HCT116 (cell line): Measurements from ENCODE around the gene LRRC10. TPM values are rescaled to one million over a fixed set of nuclear protein-coding genes. Genes with fewer than 3 reads are reported as not detected.

ENCODE experiments used
- ATAC-seq: fragments of 200-7000 bp; cut with Tn5 transposase; 2 replicates; pipeline ENCODE4 v1.9.1; 2020; ENCODE audit warnings: mild to moderate bottlenecking, moderate library complexity
- BruUV-seq: library from RNA; stranded (reverse); fragments of 400-500 nt; replicated peaks from 2 replicates; lab custom pipeline; 2021; lab: Mats Ljungman, UMichigan
- CTCF ChIA-PET: fragments of 300-600 bp; sonication (Branson Sonifier 250); formaldehyde crosslinking; loops from one replicate; lab custom pipeline; 2021; ENCODE audit warnings: antibody characterized with exemption; lab: Charles Lee
- POLR2A ChIA-PET: fragments of 300-600, 350-600 bp; sonication (Branson Sonifier 250); formaldehyde crosslinking; loops from one replicate; lab custom pipeline; 2021; ENCODE audit warnings: antibody characterized with exemption; lab: Charles Lee
- RAD21 ChIA-PET, 2 experiments: fragments of 300-600 bp; sonication (Branson Sonifier 250); formaldehyde crosslinking; loops; one replicate each; lab custom pipeline; 2023; ENCODE audit warnings: low total read pairs in 2 of 2; ENCODE audit not compliant: uncharacterized antibody in 2 of 2, unreplicated experiment in 2 of 2, low non-redundant PET in 1 of 2; lab: Charles Lee
- DNase-seq: peaks from one replicate; pipeline ENCODE4 v3.0.0-alpha.2; 2010; ENCODE audit warnings: low read depth, low spot score
- H2AFZ ChIP-seq: fragments of 200-600 bp; shearing (Covaris generic), sonication (generic); 2 replicates; pipeline ENCODE4 v1.6.1; 2017; ENCODE audit warnings: low read depth, mixed run types, mixed read lengths, antibody characterized with exemption, low read length; ENCODE audit not compliant: poor library complexity, severe bottlenecking
- H3K27ac ChIP-seq: 2 replicates; pipeline ENCODE4 v1.5.1; 2012; ENCODE audit warnings: low read depth, low read length
- H3K27me3 ChIP-seq: fragments of 200-600 bp; sonication (generic); 2 replicates; pipeline ENCODE4 v1.6.1; 2016; ENCODE audit warnings: mixed run types, low read length, mixed read lengths; ENCODE audit not compliant: insufficient read depth
- H3K36me3 ChIP-seq, 2 experiments: fragments of 200-500 bp in 1 of 2; fragments of 200-600 bp in 1 of 2; sonication (Bioruptor generic) in 1 of 2; sonication (generic) in 1 of 2; 2 replicates each; pipeline versions ENCODE4 v1.5.1 to v1.6.1; 2014 to 2016; ENCODE audit warnings: low read length in 2 of 2, inconsistent platforms in 1 of 2, mixed read lengths in 1 of 2, mixed run types in 1 of 2; ENCODE audit not compliant: insufficient read depth in 2 of 2, control insufficient read depth in 1 of 2
- H3K4me1 ChIP-seq, 2 experiments: fragments of 200-600 bp in 1 of 2; sonication (generic) in 1 of 2; 2 replicates each; pipeline versions ENCODE4 v1.5.1 to v1.6.1; 2012 to 2017; ENCODE audit warnings: low read length in 2 of 2, inconsistent platforms in 1 of 2, mild to moderate bottlenecking in 1 of 2, mixed read lengths in 1 of 2, mixed run types in 1 of 2, moderate library complexity in 1 of 2; ENCODE audit not compliant: insufficient read depth in 2 of 2, control insufficient read depth in 1 of 2
- H3K4me2 ChIP-seq: fragments of 200-600 bp; sonication (generic); 2 replicates; pipeline ENCODE4 v1.6.1; 2017; ENCODE audit warnings: mixed run types, low read length, mixed read lengths
- H3K4me3 ChIP-seq, 2 experiments: fragments of 200-600 bp in 1 of 2; sonication (generic) in 1 of 2; replicated peaks in 1 of 2; 2 replicates each; pipeline ENCODE4 v1.5.1; 2011 to 2016; ENCODE audit warnings: low read length in 2 of 2, control low read depth in 1 of 2, low read depth in 1 of 2, mild to moderate bottlenecking in 1 of 2, mixed read lengths in 1 of 2, mixed run types in 1 of 2
- H3K79me2 ChIP-seq: fragments of 200-600 bp; sonication (generic); 2 replicates; pipeline ENCODE4 v1.6.1; 2017; ENCODE audit warnings: mild to moderate bottlenecking, mixed run types, low read length, moderate library complexity, mixed read lengths; ENCODE audit not compliant: insufficient read depth
- H3K9ac ChIP-seq: fragments of 200-600 bp; sonication (generic); 2 replicates; pipeline ENCODE4 v1.6.1; 2016; ENCODE audit warnings: low read length, mixed read lengths
- H3K9me2 ChIP-seq: fragments of 200-600 bp; sonication (generic), shearing (Covaris generic); 2 replicates; pipeline ENCODE4 v1.6.1; 2017; ENCODE audit warnings: mixed run types, mild to moderate bottlenecking, moderate library complexity; ENCODE audit not compliant: insufficient read depth
- H3K9me3 ChIP-seq, 2 experiments: fragments of 200-500 bp in 1 of 2; fragments of 200-600 bp in 1 of 2; sonication (Bioruptor generic) in 1 of 2; sonication (generic) in 1 of 2; 2 replicates each; pipeline ENCODE4 v1.6.1; 2014 to 2017; ENCODE audit warnings: low read length in 2 of 2, mixed read lengths in 2 of 2, inconsistent platforms in 1 of 2, low read depth in 1 of 2, mild to moderate bottlenecking in 1 of 2, mixed run types in 1 of 2, moderate library complexity in 1 of 2; ENCODE audit not compliant: control insufficient read depth in 1 of 2, insufficient read depth in 1 of 2
- H4K20me1 ChIP-seq: fragments of 200-600 bp; sonication (generic), shearing (Covaris generic); 2 replicates; pipeline ENCODE4 v1.6.1; 2017; ENCODE audit warnings: mixed run types, mild to moderate bottlenecking, moderate library complexity; ENCODE audit not compliant: insufficient read depth
- ATF3 ChIP-seq: IDR thresholded peaks from 2 replicates; pipeline ENCODE4 v1.6.1; 2012
- CBX3 ChIP-seq: IDR thresholded peaks from 2 replicates; pipeline ENCODE4 v1.6.1; 2012; ENCODE audit warnings: low read depth
- CEBPB ChIP-seq: IDR thresholded peaks from 2 replicates; pipeline ENCODE4 v1.6.1; 2012; ENCODE audit warnings: low read depth
- CTCF ChIP-seq, 3 experiments: fragments of 200-600 bp in 1 of 3; sonication (generic) in 1 of 3; IDR thresholded peaks in 2 of 3; conservative IDR thresholded peaks in 1 of 3; 2 replicates each; pipeline ENCODE4 v1.5.1; 2012 to 2017; ENCODE audit warnings: low read depth in 2 of 3, low read length in 2 of 3, antibody characterized with exemption in 1 of 3, borderline replicate concordance in 1 of 3, control low read depth in 1 of 3, mild to moderate bottlenecking in 1 of 3, mixed read lengths in 1 of 3, mixed run types in 1 of 3, moderate library complexity in 1 of 3; ENCODE audit not compliant: insufficient read depth in 1 of 3
- EGR1 ChIP-seq: IDR thresholded peaks from 2 replicates; pipeline ENCODE4 v1.6.1; 2012; ENCODE audit warnings: low read depth
- ELF1 ChIP-seq: IDR thresholded peaks from 2 replicates; pipeline ENCODE4 v1.6.1; 2012; ENCODE audit warnings: low read depth, borderline replicate concordance
- EZH2 ChIP-seq: fragments of 200-600 bp; sonication (generic); IDR thresholded peaks from 2 replicates; pipeline ENCODE4 v1.6.1; 2017; ENCODE audit warnings: antibody characterized with exemption, mixed run types
- EZH2phosphoT487 ChIP-seq: fragments of 200-600 bp; IDR thresholded peaks from 2 replicates; pipeline ENCODE4 v1.6.1; 2018; ENCODE audit warnings: antibody characterized with exemption, borderline replicate concordance
- FOSL1 ChIP-seq: IDR thresholded peaks from 2 replicates; pipeline ENCODE4 v1.6.1; 2012; ENCODE audit warnings: low read depth
- MAX ChIP-seq: IDR thresholded peaks from 2 replicates; pipeline ENCODE4 v1.6.1; 2012
- POLR2A ChIP-seq: IDR thresholded peaks from 2 replicates; pipeline ENCODE4 v1.7.0; 2011; ENCODE audit warnings: borderline replicate concordance; ENCODE audit not compliant: insufficient read depth, insufficient read length; ENCODE audit errors: extremely low read depth
- POLR2AphosphoS5 ChIP-seq: IDR thresholded peaks from 2 replicates; pipeline ENCODE4 v1.6.1; 2011; ENCODE audit warnings: mild to moderate bottlenecking, low read depth, low read length, moderate library complexity
- REST ChIP-seq: IDR thresholded peaks from 2 replicates; pipeline ENCODE4 v1.6.1; 2012; ENCODE audit warnings: low read depth
- SIN3A ChIP-seq: IDR thresholded peaks from 2 replicates; pipeline ENCODE4 v1.6.1; 2012; ENCODE audit warnings: low read depth
- SP1 ChIP-seq: IDR thresholded peaks from 2 replicates; pipeline ENCODE4 v1.6.1; 2012; ENCODE audit warnings: low read depth
- SRF ChIP-seq: IDR thresholded peaks from 2 replicates; pipeline ENCODE4 v1.6.1; 2012; ENCODE audit warnings: low read depth
- TCF7L2 ChIP-seq: IDR thresholded peaks from 2 replicates; pipeline ENCODE4 v1.7.0; 2011; ENCODE audit warnings: borderline replicate concordance, inconsistent platforms; ENCODE audit not compliant: insufficient read depth, insufficient read length; ENCODE audit errors: extremely low read depth
- ZBTB33 ChIP-seq: IDR thresholded peaks from 2 replicates; pipeline ENCODE4 v1.6.1; 2011; ENCODE audit warnings: mild to moderate bottlenecking, low read length, moderate library complexity; ENCODE audit not compliant: insufficient replicate concordance; ENCODE audit errors: extremely low read depth
- ZFX ChIP-seq: fragments of 450-650 bp; IDR thresholded peaks from 2 replicates; pipeline ENCODE4 v1.6.1; 2017
- ZNF274 ChIP-seq: fragments of 200-500 bp; sonication (Bioruptor generic); IDR thresholded peaks from 2 replicates; pipeline ENCODE4 v1.6.1; 2014; ENCODE audit warnings: mild to moderate bottlenecking, low read depth, low read length, inconsistent platforms
- intact Hi-C: fragments of 100-400 bp; cut with micrococcal nuclease; formaldehyde crosslinking; loops from 2 replicates; pipeline ENCODE4 v1.10.0; 2022
- total RNA-seq: library from RNA; stranded (reverse); gene quantifications from one replicate; pipeline ENCODE4 v1.2.1, GENCODE V29; 2021; ENCODE audit not compliant: unreplicated experiment

The LRRC10 gene
- total RNA-seq, 1 experiment from 2014 or later, result not detected

GRCh38 chr12:69569236-69569635 lies 41.5 kb downstream of the LRRC10 start:
- no peaks in the 10 kb centered on the region for H3K27me3 ChIP-seq
- BruUV-seq, result no TSS peak
- peak overlapping the region; percentile 6 for H3K9ac ChIP-seq
- H3K9me3 ChIP-seq, result no peaks in the 10 kb centered on the region
- H4K20me1 ChIP-seq, result no peaks in the 10 kb centered on the region
- H3K4me2 ChIP-seq, result peak overlapping the region; percentile 47
- no peak overlapping the region for H2AFZ ChIP-seq
- peaks cover 7 to 14% of the 10 kb centered on the region in 2 experiments; a peak in 2 of 4 replicates for H3K36me3 ChIP-seq
- H3K79me2 ChIP-seq, result 0 out of 2 replicates have a peak, but pooled peaks cover 2% of the 10 kb centered on the region
- no peaks in the 10 kb centered on the region for H3K9me2 ChIP-seq
- POLR2A ChIA-PET, result interaction anchor here (1.2 kb wide), 1 partner anchor 16 kb away, joined by 3 read pairs; the partner anchor contains the start of gene CCT2
- CTCF ChIA-PET, result interaction anchor here (0.6 to 2.7 kb wide), 8 partner anchors 9 to 212 kb away, joined by 3 to 35 read pairs (median 8); partner anchors contain the start of gene FRS2
- intact Hi-C loops, result no loop called here
- no peak for DNase-seq
- peak; percentile 28 for ATAC-seq
- H3K27ac ChIP-seq, result peak overlapping the region; percentile 65
- peak overlapping the region in 1 of 2 experiments; percentile 25; a peak in 2 of 4 replicates for H3K4me3 ChIP-seq
- RAD21 ChIA-PET, result interaction anchor here in 1 of 2 experiments (0.5 kb wide), 1 partner anchor 212 kb away, joined by 3 read pairs; no protein-coding TSS in a partner anchor
- peaks cover 11 to 25% of the 10 kb centered on the region in 2 experiments; a peak in 3 of 4 replicates for H3K4me1 ChIP-seq
- TF ChIP-seq EZH2, result no peak
- no peak for TF ChIP-seq TCF7L2
- 0 out of 2 replicates have a peak, but pooled peaks have one; percentile 17 for TF ChIP-seq SRF
- peak; percentile 76 for TF ChIP-seq FOSL1
- TF ChIP-seq SP1, result peak; percentile 59
- no peak for TF ChIP-seq MAX
- TF ChIP-seq EGR1, result no peak
- 0 out of 2 replicates have a peak, but pooled peaks have one; percentile 14 for TF ChIP-seq CBX3
- no peak for TF ChIP-seq ELF1
- no peak for TF ChIP-seq POLR2A
- no peak for TF ChIP-seq ZNF274
- TF ChIP-seq CEBPB, result peak; percentile 45; the same call in 1 of the 2 replicates
- TF ChIP-seq ATF3, result no peak
- no peak for TF ChIP-seq CTCF (IDR thresholded peaks at IDR 0.05 in 2 of 3, conservative IDR thresholded peaks at IDR 0.05 in 1 of 3; ENCODE audit: borderline replicate concordance in 1 of 3, insufficient read depth in 1 of 3, low read depth in 2 of 3, low read length in 2 of 3)
- TF ChIP-seq EZH2phosphoT487, result no peak
- no peak for TF ChIP-seq POLR2AphosphoS5
- no peak for TF ChIP-seq ZBTB33
- no peak for TF ChIP-seq ZFX
- no peak for TF ChIP-seq REST
- TF ChIP-seq SIN3A, result no peak
